Stimulated activated CD4-positive, alpha-beta T cell treated with anti-CD3 and anti-CD28 coated beads, Interleukin-4, amount 100 ng/mL, for 48 hours (primary cell): ENCODE measurements around the gene PROC.

Experiments used
- DNase-seq, 2 donors: peaks; one replicate each; pipeline ENCODE4 v3.0.0-alpha.2; 2020; ENCODE audit warnings: low read depth in 2 of 2

Gene PROC

GRCh38 chr2:127414638-127415592, 3.3 kb upstream of the PROC start:
- DNase-seq = no peak

- peak; percentile 75 to 80 for DNase-seq
Measured at GRCh38 chr2:127415593-127416505, 2.4 kb upstream of the PROC start.

- DNase-seq = no peak
Measured at GRCh38 chr2:127416506-127417001, 1.7 kb upstream of the PROC start.

- no peak for DNase-seq
Measured at GRCh38 chr2:127417406-127417805, 821 bp upstream of the PROC start.

GRCh38 chr2:127419112-127419430, 844 bp downstream of the PROC start:
- DNase-seq = no peak

- DNase-seq = no peak
Measured at GRCh38 chr2:127419448-127420038, 1.3 kb downstream of the PROC start.

GRCh38 chr2:127420039-127420864, 2.0 kb downstream of the PROC start:
- no peak for DNase-seq

- no peak for DNase-seq
Measured at GRCh38 chr2:127421116-127421800, 3.0 kb downstream of the PROC start.

GRCh38 chr2:127421871-127422558, 3.8 kb downstream of the PROC start:
- DNase-seq = no peak

GRCh38 chr2:127422559-127423477, 4.6 kb downstream of the PROC start:
- no peak for DNase-seq

GRCh38 chr2:127423478-127423843, 5.2 kb downstream of the PROC start:
- no peak for DNase-seq

- no peak for DNase-seq
Measured at GRCh38 chr2:127423880-127424279, 5.7 kb downstream of the PROC start.

GRCh38 chr2:127424598-127425520, 6.6 kb downstream of the PROC start:
- DNase-seq = no peak

- no peak for DNase-seq
Measured at GRCh38 chr2:127425540-127426490, 7.6 kb downstream of the PROC start.

- DNase-seq = no peak
Measured at GRCh38 chr2:127426501-127427354, 8.5 kb downstream of the PROC start.
